GM23338 (cell line): ENCODE data around the gene RAD51B. TPM values are rescaled to one million over a fixed set of nuclear protein-coding genes. Genes with fewer than 3 reads are reported as not detected.

ENCODE experiments used
- ATAC-seq: fragments of 200-7000 bp; cut with Tn5 transposase; 3 replicates; pipeline ENCODE4 v1.9.1; 2020
- DNase-seq: peaks from one replicate; pipeline ENCODE4 v3.0.0-alpha.2; 2015; ENCODE audit warnings: low spot score
- H2AFZ ChIP-seq: fragments of 200-600 bp; sonication (generic); 2 replicates; pipeline ENCODE4 v1.8.0; 2016; ENCODE audit warnings: antibody characterized with exemption, mild to moderate bottlenecking, moderate library complexity
- H3F3A ChIP-seq: fragments of 200-600 bp; sonication (generic); replicated peaks from 2 replicates; pipeline ENCODE4 v1.8.0; 2017; ENCODE audit warnings: antibody characterized with exemption, mixed run types, low read depth
- H3K27ac ChIP-seq: fragments of 200-600 bp; sonication (generic); 2 replicates; pipeline ENCODE4 v1.6.1; 2016; ENCODE audit warnings: low read depth
- H3K27me3 ChIP-seq: fragments of 200-600 bp; sonication (generic); 2 replicates; pipeline ENCODE4 v1.8.0; 2016; ENCODE audit warnings: mild to moderate bottlenecking, mixed run types, moderate library complexity; ENCODE audit not compliant: insufficient read depth
- H3K36me3 ChIP-seq: fragments of 200-600 bp; sonication (generic); 2 replicates; pipeline ENCODE4 v1.8.0; 2016; ENCODE audit warnings: mild to moderate bottlenecking; ENCODE audit not compliant: insufficient read depth
- H3K4me1 ChIP-seq: fragments of 200-600 bp; sonication (generic); 2 replicates; pipeline ENCODE4 v1.8.0; 2016; ENCODE audit warnings: mild to moderate bottlenecking, moderate library complexity; ENCODE audit not compliant: insufficient read depth
- H3K4me2 ChIP-seq: fragments of 200-600 bp; sonication (generic); 2 replicates; pipeline ENCODE4 v1.7.1; 2017; ENCODE audit warnings: mixed run types
- H3K4me3 ChIP-seq: fragments of 200-600 bp; sonication (generic); 2 replicates; pipeline ENCODE4 v1.6.1; 2016; ENCODE audit warnings: mixed run types
- H3K79me2 ChIP-seq: fragments of 200-600 bp; sonication (generic); replicated peaks from 2 replicates; pipeline ENCODE4 v1.8.0; 2017; ENCODE audit warnings: mild to moderate bottlenecking; ENCODE audit not compliant: insufficient read depth
- H3K9me2 ChIP-seq: fragments of 200-600 bp; sonication (generic); 2 replicates; pipeline ENCODE4 v1.8.0; 2017; ENCODE audit not compliant: insufficient read depth
- H4K20me1 ChIP-seq: fragments of 200-600 bp; sonication (generic); replicated peaks from 2 replicates; pipeline ENCODE4 v1.8.0; 2017; ENCODE audit warnings: mild to moderate bottlenecking; ENCODE audit not compliant: insufficient read depth
- H3K27ac Mint-ChIP-seq: 2 replicates; pipeline ENCODE4 v1.8.0; 2020; ENCODE audit warnings: inconsistent platforms, mild to moderate bottlenecking, moderate library complexity, mixed read lengths
- H3K27me3 Mint-ChIP-seq: 3 replicates; pipeline ENCODE4 v1.8.0; 2022; ENCODE audit warnings: low read depth, mild to moderate bottlenecking, moderate library complexity, mixed read lengths, inconsistent platforms; ENCODE audit not compliant: insufficient read depth, poor library complexity
- H3K36me3 Mint-ChIP-seq: 3 replicates; pipeline ENCODE4 v1.8.0; 2021; ENCODE audit warnings: low read depth, mild to moderate bottlenecking, inconsistent platforms, moderate library complexity, mixed read lengths
- H3K4me1 Mint-ChIP-seq: 3 replicates; pipeline ENCODE4 v1.8.0; 2020; ENCODE audit warnings: mild to moderate bottlenecking, inconsistent platforms, mixed read lengths
- H3K4me3 Mint-ChIP-seq: 3 replicates; pipeline ENCODE4 v1.8.0; 2021; ENCODE audit warnings: moderate library complexity, mild to moderate bottlenecking, inconsistent platforms, mixed read lengths
- H3K9me3 Mint-ChIP-seq: 3 replicates; pipeline ENCODE4 v1.8.0; 2020; ENCODE audit warnings: moderate library complexity, mild to moderate bottlenecking, inconsistent platforms, mixed read lengths
- CREB1 ChIP-seq: fragments of 250-450 bp; sonication (Bioruptor Pico); IDR thresholded peaks from 2 replicates; pipeline ENCODE4 v1.5.0; 2020; ENCODE audit warnings: low read depth, mild to moderate bottlenecking, moderate library complexity
- CTCF ChIP-seq, 2 experiments: fragments of 200-600 bp in 1 of 2; sonication (generic) in 1 of 2; conservative IDR thresholded peaks; 2 replicates each; pipeline versions ENCODE4 v1.5.1 to v1.6.1; 2016 to 2017; ENCODE audit warnings: antibody characterized with exemption in 2 of 2, low read depth in 2 of 2, mild to moderate bottlenecking in 2 of 2, moderate library complexity in 1 of 2
- ETS1 ChIP-seq: IDR thresholded peaks from 2 replicates; pipeline ENCODE4 v1.6.1; 2016; ENCODE audit warnings: antibody characterized with exemption
- EZH2 ChIP-seq: fragments of 200-600 bp; sonication (generic); IDR thresholded peaks from one replicate; pipeline ENCODE4 v1.8.0; 2017; ENCODE audit warnings: antibody characterized with exemption, mild to moderate bottlenecking, low read depth; ENCODE audit not compliant: unreplicated experiment
- EZH2phosphoT487 ChIP-seq: fragments of 200-600 bp; sonication (generic); IDR thresholded peaks from one replicate; pipeline ENCODE4 v1.8.1; 2018; ENCODE audit warnings: antibody characterized with exemption; ENCODE audit not compliant: unreplicated experiment
- JUNB ChIP-seq: IDR thresholded peaks from one replicate; pipeline ENCODE4 v1.6.1; 2016; ENCODE audit warnings: antibody characterized with exemption; ENCODE audit not compliant: unreplicated experiment
- NANOG ChIP-seq: IDR thresholded peaks from 2 replicates; pipeline ENCODE4 v1.6.1; 2016; ENCODE audit warnings: antibody characterized with exemption, borderline replicate concordance
- REST ChIP-seq: IDR thresholded peaks from one replicate; pipeline ENCODE4 v1.6.1; 2018; ENCODE audit warnings: antibody characterized with exemption; ENCODE audit not compliant: unreplicated experiment
- STAT1 ChIP-seq: IDR thresholded peaks from one replicate; pipeline ENCODE4 v1.6.1; 2016; ENCODE audit warnings: antibody characterized with exemption; ENCODE audit not compliant: unreplicated experiment
- ZNF114 ChIP-seq: fragments of 250-450 bp; sonication (Bioruptor Pico); IDR thresholded peaks from 2 replicates; pipeline ENCODE4 v1.5.0; 2020; ENCODE audit warnings: mild to moderate bottlenecking, moderate library complexity
- ZNF331 ChIP-seq: fragments of 250-450 bp; sonication (Bioruptor Pico); IDR thresholded peaks from 2 replicates; pipeline ENCODE4 v1.5.0; 2020; ENCODE audit warnings: low read depth, mild to moderate bottlenecking, moderate library complexity
- ZNF462 ChIP-seq: fragments of 250-450 bp; sonication (Bioruptor Pico); IDR thresholded peaks from 2 replicates; pipeline ENCODE4 v1.5.0; 2020; ENCODE audit warnings: mild to moderate bottlenecking, moderate library complexity
- polyA plus RNA-seq: library from polyadenylated mRNA; unstranded; fragments of >200 nt; fragmentation: Nextera tagmentation; extraction: Ambion mirVana; gene quantifications from 2 replicates; pipeline ENCODE4 v1.2.1, GENCODE V29; 2016
- total RNA-seq: library from RNA; depleted of rRNA; stranded (reverse); fragments of >200 nt; shearing (Covaris generic); gene quantifications from 2 replicates; pipeline ENCODE4 v1.2.3, GENCODE V29; 2014

The RAD51B gene
- total and polyA plus RNA-seq, 2 experiments from 2014 or later = 15.7 to 29.1 TPM

GRCh38 chr14:68243450-68244010, 424.0 kb downstream of the RAD51B start (continued):
- TF ChIP-seq REST = no peak
- no peak for TF ChIP-seq ETS1
- TF ChIP-seq JUNB = no peak
- TF ChIP-seq EZH2phosphoT487 = no peak
- TF ChIP-seq CREB1 (CRISPR knock-in tag) = no peak
- no peak for TF ChIP-seq STAT1

- Histone ChIP-seq H3K4me1 (peaks cover 29% of the 10 kb centered on the region), H3K27ac (no peak overlapping the region), H3K27me3 (no peaks in the 10 kb centered on the region)
- TF ChIP-seq EZH2 (no peak), CTCF (conservative IDR thresholded peaks at IDR 0.05; ENCODE audit: low read depth in 2 of 2) (no peak), ZNF114 (no peak), ZNF462 (CRISPR knock-in tag) (no peak), ZNF331 (no peak), NANOG (no peak), STAT1 (no peak), JUNB (no peak), CREB1 (CRISPR knock-in tag) (no peak)
Observed at GRCh38 chr14:68244262-68244980, 424.8 kb downstream of the RAD51B start.

More at GRCh38 chr14:68244262-68244980, 424.8 kb downstream of the RAD51B start:
- Histone ChIP-seq H2AFZ (no peak overlapping the region), H3K4me2 (no peak overlapping the region), H3K9me2 (no peaks in the 10 kb centered on the region), H3F3A (no peaks in the 10 kb centered on the region), H3K36me3 (no peaks in the 10 kb centered on the region), H3K4me3 (no peak overlapping the region), H4K20me1 (no peaks in the 10 kb centered on the region), H3K79me2 (no peaks in the 10 kb centered on the region)
- Mint-ChIP-seq H3K27ac (no peak overlapping the region), H3K9me3 (no peaks in the 10 kb centered on the region), H3K4me1 (peaks cover 47% of the 10 kb centered on the region), H3K4me3 (no peak overlapping the region), H3K27me3 (peaks cover 2% of the 10 kb centered on the region), H3K36me3 (no peaks in the 10 kb centered on the region)
- DNase-seq = no peak
- ATAC-seq = no peak
